Activated effector memory CD4-positive, alpha-beta T cell treated with anti-CD3 and anti-CD28 coated beads, Interleukin-2, amount 50 U/mL, for 16 hours (primary cell): ENCODE measurements around the gene SLC37A1.
A peak's percentile ranks its signal among the peaks of the same experiment; 100 is the strongest.
"Not testable (repeated sequence)": the region's sequence is repeated elsewhere in the genome, so short reads cannot be mapped to it uniquely, and the experiment has no call there.

Experiments used
- DNase-seq: peaks from one replicate; pipeline ENCODE4 v3.0.0-alpha.2; 2020

Gene SLC37A1

DNA sequence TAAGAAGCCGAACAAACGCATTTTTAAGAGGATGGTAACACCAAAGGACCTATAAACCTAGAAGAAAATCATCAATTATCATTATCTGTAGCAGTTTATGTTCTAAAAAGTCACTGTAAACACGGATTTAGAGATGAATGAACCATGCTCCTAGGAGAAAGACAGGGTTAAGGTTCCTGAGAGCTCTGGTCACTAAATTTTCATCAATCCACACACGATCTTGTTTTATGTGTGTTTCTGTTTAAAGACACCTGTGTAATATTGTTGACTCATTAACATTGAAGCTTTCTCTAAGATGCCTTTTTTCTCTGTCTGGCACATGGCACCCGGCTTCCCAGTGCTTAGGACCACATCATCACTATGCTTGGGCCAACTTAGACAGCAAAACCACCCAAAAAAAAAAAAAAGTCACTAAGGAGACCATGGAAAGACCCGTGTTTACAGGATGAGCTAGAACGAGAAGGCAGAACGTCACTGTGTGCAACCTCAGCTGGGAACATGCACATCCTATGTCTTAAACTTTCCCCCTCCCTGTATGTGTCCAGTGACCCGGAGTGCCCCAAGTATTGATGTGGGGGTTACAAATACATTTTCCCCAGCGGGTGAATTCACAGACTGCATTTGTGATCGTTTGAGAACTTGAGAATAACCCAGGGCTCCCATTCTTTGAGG is 84.0 kb downstream of the SLC37A1 start:
- DNase-seq: no peak

DNA sequence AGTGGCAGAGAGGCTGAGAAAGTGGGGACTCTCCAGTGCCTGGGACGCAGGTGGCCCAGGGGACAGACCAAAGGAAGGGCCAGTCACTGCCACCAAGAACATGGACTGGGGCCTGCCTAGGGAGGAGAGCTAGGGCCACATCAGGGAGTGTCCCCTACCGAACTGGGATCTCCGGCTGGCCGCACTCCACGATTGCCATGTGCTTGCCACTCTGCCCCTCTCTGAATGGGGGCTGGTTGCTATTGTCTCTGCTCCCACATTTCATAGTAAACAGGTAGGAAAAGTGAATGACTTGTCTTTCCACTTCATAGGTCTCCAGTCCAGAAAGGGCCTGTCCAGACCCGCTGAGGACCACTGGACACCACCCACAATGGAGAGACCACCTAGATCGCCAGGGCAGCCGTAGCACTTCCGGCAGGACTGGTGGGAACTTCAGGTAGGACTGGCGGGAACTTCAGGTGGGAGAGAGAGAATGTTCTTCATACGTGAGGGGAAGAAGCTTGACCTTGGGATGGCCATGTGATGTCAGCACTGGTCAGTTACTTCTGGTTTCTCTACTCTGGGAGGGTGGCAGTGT is 84.6 kb downstream of the SLC37A1 start:
- peak; percentile 43 for DNase-seq

DNA sequence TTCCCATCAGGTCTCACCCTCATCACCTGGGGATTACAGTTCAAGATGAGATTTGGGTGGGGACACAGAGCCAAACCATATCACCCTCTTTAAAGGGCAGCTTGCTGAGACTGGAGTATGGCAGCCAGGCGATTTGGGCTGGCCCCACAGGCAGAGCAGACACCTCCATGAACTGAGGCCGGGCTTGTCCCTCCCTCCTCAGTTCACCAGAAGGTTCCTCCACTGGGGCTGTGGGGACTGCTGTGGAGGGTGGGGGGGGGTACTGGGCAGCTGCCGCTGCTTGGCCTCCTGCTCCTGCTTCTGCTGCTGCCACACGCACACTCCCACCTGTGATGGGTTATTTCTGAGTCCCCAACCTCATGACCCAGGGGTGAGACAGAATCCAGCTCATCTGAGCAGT is 85.8 kb downstream of the SLC37A1 start:
- DNase-seq: peak; percentile 19

DNA sequence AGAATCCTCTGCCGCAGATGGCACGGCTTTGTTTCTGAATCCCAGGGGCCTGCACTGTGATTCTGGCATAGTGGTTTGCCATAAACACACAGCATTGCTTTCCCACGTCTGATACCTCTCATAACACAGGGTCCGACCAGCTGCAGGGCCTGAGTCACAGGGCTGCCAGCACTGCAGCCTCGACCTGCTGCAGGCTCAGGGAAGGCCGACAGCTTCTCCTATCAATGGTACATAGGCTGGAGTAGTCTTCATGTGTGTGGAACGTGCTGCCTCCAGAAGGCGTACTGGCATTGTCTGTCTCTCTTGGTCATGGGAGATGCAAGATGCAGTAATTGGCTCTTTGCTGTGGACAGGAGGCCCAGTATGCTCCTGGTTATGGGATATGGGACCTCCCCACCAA is 86.3 kb downstream of the SLC37A1 start:
- peak; percentile 38 for DNase-seq

DNA sequence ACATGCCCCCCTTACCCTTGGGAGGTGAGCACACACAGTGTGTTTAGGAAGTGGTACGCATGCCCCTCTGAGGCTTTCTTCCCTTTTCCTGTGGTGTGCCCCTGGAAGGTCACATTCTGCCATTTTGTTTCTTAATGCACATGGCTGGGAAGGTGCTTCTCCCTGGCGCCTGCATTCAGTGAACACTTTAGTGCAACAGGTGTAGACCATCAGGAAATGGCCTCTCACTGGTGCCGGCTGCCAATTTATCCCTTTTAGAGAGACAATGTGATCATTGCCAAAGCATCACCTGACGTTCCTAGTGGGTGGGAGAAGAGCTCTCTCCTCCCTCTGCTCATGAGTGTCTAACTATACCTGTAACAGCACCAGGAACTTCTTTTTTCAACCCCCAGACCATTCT is 88.0 kb downstream of the SLC37A1 start:
- peak; percentile 10 for DNase-seq

DNA sequence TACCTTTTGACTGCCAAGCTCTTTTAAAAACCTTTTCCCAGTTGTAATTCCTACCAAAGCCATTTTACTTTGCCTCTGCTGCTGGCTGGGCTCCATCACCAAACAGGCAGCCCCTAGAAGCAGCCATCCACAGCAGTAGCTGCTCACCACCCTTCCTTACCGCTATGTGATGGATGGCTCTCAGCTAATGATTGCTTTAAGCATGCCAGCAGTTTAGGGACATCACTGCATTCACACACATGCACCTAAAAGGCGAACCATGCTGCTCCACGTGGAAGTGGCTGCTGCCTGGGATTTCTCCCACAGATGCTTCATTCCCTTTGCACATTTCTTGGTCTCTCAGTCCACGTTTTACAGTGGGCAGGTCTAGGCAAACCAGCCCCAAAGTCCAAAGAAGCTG is 93.5 kb downstream of the SLC37A1 start:
- peak; percentile 19 for DNase-seq

DNA sequence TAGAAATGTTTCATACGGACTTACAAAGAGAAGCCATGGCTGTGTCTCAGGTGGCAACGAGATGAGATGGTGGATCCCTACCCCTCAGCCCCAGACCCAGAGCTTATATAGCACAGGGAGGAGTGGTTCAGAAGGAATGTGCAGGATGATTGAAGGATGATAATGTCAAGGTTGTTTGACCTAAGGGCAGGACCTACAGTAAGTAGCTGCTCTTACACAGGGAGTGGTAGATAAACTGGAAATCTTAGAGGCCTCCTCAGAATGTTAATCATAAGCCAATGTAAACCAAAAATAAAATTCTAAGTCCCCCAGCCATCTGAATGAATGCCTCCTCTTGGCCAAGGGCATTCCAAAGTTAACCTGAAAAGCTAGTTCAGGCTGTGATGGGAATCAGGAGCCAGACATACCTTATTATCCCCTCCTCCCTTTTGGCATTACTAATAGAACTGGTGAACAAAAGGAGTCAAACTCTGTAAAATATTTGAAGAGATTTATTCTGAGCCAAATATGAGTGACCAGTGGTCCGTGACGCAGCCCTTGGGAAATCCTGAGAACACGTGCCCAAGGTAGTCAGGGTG is 94.0 kb downstream of the SLC37A1 start:
- DNase-seq: no peak

DNA sequence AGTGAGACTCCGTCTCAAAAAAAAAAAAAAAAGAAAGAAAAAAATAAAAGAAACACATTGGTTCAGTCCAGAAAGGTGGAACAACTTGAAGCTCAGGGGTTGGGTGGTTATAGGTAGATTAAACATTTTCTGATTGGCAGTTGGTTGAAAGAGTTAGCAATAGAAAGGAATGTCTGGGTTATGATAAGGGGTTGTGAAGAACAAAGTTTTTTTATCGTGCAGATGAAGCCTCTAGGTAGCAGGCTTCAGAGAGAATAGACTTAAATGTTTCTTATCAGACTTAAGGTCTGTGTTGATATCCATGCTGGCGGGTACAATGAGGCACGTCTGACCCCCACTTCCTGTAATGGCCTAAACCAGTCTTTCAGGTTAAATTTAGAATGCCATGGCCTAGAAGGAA is 94.8 kb downstream of the SLC37A1 start:
- DNase-seq: no peak

DNA sequence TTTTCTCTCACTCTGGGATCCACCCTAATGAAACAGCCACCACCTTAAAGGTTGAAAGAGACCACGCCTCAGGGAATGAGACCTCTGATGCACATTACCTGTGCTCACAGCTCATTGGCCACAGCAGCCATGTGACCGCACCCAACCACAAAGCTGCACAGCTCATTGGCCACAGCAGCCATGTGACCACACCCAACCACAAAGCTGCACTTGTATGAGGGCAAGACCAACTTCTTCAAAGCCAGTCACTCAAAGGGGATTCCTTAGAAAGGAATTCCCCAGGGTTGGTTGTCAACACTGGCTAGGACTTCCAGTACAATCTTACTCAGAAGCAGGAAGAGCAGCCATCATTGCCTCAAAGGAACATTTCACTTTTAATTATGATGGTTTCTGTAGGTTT is 96.2 kb downstream of the SLC37A1 start:
- peak; percentile 77 for DNase-seq

DNA sequence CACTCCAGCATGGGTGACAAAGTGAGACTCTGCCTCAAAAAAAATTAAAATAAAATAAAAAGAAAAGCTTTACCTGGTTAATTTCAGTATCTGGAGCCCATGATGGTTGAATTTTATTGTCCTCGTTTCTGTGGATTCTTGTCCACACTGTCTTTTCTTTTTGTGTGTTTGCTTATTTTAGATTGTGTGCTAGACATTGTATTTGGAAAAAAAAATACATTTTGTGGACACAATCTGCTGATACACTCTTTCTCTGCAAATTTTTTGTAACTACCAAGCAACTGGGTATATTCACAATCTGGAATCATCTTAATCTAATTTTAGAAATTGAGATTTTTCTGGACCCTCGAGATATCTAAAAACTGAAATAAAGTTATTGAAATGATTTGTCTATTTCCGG is 98.2 kb downstream of the SLC37A1 start:
- no peak for DNase-seq

DNA sequence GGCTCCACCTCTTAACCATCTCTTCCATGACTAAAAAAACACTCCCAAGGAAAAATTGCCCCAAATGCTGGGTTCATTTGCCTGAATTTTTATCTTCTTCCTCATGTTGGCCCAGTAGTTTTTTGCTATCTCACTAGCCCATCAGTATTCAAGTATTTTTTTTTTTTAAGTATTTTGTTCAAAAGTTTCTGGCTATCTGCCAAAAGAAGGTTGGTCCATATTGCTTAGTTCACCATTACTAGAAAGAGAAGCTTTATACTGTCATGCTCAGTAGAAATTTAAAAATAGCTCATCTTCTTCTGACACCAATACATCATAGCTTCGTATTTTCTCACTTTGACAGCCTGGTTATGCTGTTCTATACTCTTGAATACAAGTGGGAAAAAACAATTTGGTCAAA is 98.7 kb downstream of the SLC37A1 start:
- no peak for DNase-seq

DNA sequence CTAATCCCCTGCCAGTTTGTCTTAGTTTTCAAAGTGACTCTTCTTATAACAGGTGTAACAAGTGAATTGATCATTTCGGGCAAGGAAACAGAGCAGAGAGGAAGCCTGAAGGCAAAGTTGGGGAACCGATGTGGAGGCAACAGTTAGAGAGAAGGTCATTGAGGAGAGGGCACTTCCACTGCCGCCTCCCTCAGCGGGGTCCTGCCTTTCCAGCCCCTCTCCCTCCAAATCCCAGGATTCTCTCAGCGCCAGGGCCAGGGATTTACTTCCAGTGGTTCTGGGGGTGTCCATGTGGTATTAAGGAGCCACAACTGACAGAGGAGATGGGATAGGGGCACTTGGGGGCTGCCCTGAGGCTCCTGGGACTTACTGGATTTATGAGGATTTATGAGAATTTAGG is 100.1 kb downstream of the SLC37A1 start:
- no peak for DNase-seq

DNA sequence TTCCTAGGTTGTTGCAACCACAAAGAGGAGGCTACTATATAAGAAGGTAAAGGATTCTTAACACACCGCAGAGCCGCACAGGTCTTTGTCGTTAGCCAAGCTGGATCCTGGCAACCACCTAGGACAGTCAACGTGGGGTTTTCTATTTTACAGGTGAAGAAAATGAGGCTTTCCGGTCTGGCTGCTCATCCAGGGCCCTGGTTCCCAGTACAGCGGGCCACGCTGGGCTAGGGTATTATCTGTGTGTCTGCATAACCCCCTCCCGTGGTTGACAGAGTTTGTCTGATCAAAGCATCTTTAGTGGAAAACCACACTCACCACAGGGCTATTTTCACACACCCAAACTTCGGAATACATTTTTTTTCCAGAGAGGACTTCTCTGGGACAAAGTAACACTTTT is 100.7 kb downstream of the SLC37A1 start:
- DNase-seq: peak; percentile 76

DNA sequence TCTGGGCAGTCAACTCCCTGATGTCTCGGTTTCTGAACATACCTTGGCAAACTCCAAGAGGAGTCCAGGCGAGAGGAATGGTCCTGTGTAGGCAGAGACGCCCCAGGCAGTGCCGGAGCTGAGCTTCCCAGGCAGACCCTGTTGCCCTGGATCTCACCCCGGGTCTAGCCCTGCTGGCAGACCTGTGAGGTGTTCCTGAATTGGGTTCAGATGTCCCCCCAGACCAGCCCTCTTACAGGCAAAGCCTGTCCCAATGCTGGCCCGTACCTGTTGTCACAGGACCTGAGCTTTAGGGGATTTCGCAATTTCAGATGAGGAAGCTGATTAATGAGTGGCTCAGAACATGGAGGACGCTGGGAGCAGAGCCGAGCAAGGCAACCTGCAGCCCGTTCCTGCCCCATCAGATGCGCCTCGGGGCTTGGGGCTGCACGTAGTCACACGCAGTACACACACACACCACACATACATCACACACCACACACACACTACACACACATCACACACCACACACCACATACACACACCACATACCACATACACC is 101.2 kb downstream of the SLC37A1 start:
- DNase-seq: peak; percentile 79

DNA sequence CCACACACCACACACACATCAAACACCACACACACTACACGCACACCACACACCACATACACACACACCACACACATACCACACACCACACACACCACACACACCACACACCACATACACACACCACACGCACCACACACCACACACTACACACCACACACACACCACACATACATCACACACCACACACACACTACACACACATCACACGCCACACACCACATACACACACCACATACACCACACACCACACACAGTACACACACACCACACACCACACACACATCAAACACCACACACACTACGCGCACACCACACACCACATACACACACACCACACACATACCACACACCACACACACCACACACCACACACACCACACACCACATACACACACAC is 101.7 kb downstream of the SLC37A1 start:
- DNase-seq: not testable (repeated sequence)

DNA sequence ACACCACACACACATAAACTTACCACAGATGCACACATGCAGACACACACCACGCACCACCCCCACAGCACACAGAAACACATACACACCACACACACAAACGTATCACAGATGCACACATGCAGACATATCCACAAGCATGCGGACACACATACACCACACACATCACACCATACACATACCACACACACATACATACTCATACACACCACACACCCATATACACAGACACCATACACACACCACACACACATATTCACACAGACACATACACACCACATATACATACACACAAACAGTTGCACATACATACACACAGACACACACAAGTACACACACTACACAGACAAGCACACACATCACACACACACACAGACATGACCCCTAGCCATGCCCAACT is 102.3 kb downstream of the SLC37A1 start:
- no peak for DNase-seq

DNA sequence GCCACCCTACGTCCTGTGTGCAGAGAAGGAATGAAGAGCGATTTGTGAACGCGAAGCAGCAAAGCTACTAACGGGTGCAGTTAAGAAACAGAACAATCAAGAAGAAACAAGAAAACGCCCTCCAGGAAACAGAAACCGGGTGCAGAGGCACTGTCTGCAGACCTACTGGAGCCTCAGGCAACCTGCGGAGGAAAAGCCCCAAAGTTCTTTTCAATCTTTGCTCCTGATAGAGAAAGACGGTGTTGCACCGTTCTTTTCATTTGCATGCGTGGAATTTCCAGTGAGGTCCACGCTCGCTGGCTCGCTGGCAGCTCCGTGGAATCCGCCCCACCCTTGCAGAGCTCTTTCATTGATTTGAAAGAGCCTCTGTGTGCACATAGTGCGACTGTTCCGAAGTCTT is 102.8 kb downstream of the SLC37A1 start:
- DNase-seq: no peak

DNA sequence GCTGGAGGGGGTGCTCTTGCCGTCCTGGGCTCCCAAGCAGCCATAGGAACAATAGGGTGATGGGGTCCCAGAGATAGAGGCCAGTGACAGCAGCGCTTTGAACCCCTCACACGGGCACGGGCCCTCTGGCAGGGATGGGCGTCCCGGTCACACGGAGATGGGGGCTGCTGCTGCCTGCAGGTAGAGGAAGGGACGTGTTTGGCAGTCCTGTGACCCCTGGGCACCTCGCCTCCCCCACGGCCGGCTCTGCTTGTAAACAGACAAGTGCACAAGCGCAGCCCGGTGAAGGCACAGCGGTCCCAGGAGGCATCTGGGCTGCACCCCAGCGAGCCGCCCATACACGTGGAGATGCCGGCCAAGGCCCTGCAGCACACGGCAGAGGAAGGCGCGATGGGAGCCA is 103.3 kb downstream of the SLC37A1 start:
- no peak for DNase-seq

DNA sequence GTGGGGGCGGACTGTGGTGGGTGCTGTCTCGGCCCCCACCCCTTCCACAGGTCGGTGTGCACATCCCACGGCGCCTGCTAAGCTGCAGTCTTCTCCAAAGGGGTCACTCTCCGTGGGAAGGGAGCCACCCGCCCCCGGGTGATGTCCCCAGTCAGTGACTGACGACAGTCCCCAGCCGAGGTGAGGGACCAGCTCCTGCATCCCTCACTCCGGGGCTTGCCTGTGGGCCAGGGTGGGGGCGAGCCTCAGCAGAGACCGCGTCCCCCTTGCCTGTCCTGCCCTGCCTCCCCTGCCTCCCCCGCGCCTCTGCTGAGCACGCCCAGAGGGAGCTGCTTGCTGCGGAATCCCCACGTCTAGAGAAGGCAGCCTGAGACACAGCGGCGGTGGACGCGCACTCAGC is 103.8 kb downstream of the SLC37A1 start:
- no peak for DNase-seq

DNA sequence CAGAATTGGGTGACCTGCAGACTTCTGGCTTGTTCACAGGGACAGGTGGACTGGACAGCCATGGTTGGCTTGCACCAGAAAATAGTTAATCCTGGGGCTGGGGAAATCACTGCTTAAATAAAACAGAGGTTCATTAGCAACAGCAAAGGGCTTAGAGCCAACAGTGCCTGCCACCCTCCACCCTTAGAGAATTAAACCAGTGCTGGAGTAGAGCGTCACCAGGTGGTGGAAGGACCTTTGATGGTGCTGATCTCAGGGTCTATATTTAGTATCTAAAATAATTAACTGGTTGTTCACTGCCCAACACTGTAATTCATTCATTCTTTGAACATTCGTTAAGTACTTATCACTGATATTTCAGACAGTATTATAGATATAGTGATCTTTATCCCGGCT is 105.1 kb downstream of the SLC37A1 start:
- DNase-seq: no peak

DNA sequence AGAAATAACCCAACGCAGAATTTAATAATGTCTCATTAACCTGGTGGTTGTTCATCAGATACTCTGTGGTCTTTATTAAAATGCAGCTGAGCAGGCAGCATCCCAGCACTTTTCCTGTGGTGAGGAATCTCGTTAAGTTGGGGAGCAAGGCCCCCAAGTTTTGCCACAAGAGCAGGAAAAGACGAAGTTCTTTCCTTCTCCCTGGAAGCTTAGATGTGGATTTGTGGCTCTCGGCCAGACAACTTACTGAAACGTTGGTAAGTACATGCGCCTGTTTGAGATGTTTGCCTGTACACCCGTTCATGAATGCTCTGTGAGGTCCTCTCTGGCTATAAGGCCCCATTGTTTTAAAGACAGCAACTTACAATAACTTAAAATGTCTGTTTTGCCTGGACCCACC is 105.5 kb downstream of the SLC37A1 start:
- DNase-seq: no peak

DNA sequence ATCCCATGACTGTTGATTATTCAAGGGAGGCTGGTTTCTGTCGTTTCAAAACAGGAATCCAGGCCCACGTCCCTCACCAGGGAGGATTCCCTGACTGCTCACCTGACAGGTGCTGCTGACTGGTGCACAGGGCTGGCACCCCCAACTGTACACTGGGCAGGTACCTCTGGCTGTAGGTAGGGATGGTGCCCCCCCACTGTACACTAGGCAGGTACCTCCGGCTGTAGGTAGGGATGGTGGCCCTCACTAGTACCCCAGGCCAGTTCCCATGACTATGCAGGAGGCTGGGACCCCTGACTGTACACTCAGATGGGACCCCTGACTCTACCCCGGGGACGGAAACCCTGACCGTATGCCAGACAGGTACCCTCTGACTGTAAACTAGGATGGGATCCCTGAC is 106.2 kb downstream of the SLC37A1 start:
- DNase-seq: no peak

DNA sequence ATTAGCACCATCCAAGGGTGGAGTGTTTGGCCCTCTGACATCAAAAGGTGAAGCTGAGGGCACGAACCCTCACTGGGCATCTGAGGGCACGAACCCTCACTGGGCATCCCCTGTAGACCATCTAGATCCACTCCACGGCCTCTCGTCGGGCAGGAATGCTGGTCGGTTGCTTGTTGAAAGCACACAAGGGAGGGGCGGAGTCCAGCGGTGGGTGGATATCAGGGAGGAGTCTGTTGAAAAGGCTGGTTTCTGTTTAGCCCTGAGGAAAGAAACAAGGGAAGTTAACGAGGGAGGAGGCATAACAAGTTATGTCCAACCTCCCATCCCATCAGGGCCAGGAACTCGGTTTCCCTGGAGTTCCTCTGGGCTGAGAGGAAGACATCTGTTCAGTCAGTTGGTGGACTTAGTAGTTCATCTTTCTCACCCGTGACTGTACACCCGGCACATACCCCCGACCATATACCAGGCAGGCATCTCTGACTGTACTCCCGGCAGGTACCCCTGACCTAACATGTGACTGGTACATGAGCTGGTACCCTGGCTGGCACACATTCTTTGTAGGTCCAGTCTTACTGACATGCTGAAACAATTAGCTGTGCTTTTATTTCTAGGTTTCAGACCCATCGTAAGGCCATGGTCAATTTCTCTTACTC is 107.6 kb downstream of the SLC37A1 start:
- DNase-seq: no peak

DNA sequence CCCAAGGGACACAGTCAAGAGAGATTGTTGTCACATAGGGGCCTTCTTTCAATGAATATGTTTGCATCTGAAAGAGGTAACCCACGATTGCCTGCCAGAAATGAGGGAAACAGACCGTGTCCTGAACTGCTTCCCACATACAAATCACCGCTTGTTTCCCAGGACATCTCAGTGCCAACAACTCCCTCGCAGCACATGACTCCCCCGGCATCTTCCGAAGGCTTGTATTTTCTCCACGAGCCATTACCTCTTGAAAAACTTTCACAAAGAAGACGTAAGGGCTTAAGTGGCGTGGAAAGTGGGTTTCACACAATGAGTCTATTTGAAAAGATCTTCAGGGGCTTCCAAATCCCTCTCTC is 108.1 kb downstream of the SLC37A1 start:
- DNase-seq: no peak
